Measurements from ENCODE around the gene MAP3K15.

The MAP3K15 gene

GRCh38 chrX:19517965-19518364 is 2.7 kb upstream of the MAP3K15 start:
- TF ChIP-seq REST (IDR thresholded peaks at IDR 0.05; ENCODE audit: insufficient read depth in 1 of 2, low read depth in 2 of 2, low read length in 2 of 2) = no peak
- no peak for TF ChIP-seq TAF1 (IDR thresholded peaks at IDR 0.05; ENCODE audit: borderline replicate concordance, insufficient read depth, low read length)
- no peak for TF ChIP-seq POLR2AphosphoS5 (IDR thresholded peaks at IDR 0.05; ENCODE audit: low read depth, low read length)
- no peak for TF ChIP-seq SIN3A (IDR thresholded peaks at IDR 0.05; ENCODE audit: borderline replicate concordance, insufficient read depth, low read length)
- TF ChIP-seq FOXP2 (optimal IDR thresholded peaks at IDR 0.05; ENCODE audit: borderline replicate concordance, extremely low read depth, extremely low read length, insufficient read depth) = no peak

GRCh38 chrX:19515615-19516105 is 352 bp upstream of the MAP3K15 start:
- TF ChIP-seq FOXP2 (optimal IDR thresholded peaks at IDR 0.05; ENCODE audit: borderline replicate concordance, extremely low read depth, extremely low read length, insufficient read depth) (no peak), REST (IDR thresholded peaks at IDR 0.05; ENCODE audit: insufficient read depth in 1 of 2, low read depth in 2 of 2, low read length in 2 of 2) (no peak), POLR2AphosphoS5 (IDR thresholded peaks at IDR 0.05; ENCODE audit: low read depth, low read length) (no peak), SIN3A (IDR thresholded peaks at IDR 0.05; ENCODE audit: borderline replicate concordance, insufficient read depth, low read length) (no peak), TAF1 (IDR thresholded peaks at IDR 0.05; ENCODE audit: borderline replicate concordance, insufficient read depth, low read length) (no peak)

GRCh38 chrX:19513383-19513782 is 1.9 kb downstream of the MAP3K15 start:
- TF ChIP-seq POLR2AphosphoS5 (IDR thresholded peaks at IDR 0.05; ENCODE audit: low read depth, low read length) (no peak), REST (IDR thresholded peaks at IDR 0.05; ENCODE audit: insufficient read depth in 1 of 2, low read depth in 2 of 2, low read length in 2 of 2) (no peak), TAF1 (IDR thresholded peaks at IDR 0.05; ENCODE audit: borderline replicate concordance, insufficient read depth, low read length) (no peak), SIN3A (IDR thresholded peaks at IDR 0.05; ENCODE audit: borderline replicate concordance, insufficient read depth, low read length) (no peak), FOXP2 (optimal IDR thresholded peaks at IDR 0.05; ENCODE audit: borderline replicate concordance, extremely low read depth, extremely low read length, insufficient read depth) (no peak)

GRCh38 chrX:19512961-19513360 is 2.3 kb downstream of the MAP3K15 start:
- TF ChIP-seq POLR2AphosphoS5 (IDR thresholded peaks at IDR 0.05; ENCODE audit: low read depth, low read length) (no peak), TAF1 (IDR thresholded peaks at IDR 0.05; ENCODE audit: borderline replicate concordance, insufficient read depth, low read length) (no peak), REST (IDR thresholded peaks at IDR 0.05; ENCODE audit: insufficient read depth in 1 of 2, low read depth in 2 of 2, low read length in 2 of 2) (no peak), FOXP2 (optimal IDR thresholded peaks at IDR 0.05; ENCODE audit: borderline replicate concordance, extremely low read depth, extremely low read length, insufficient read depth) (no peak), SIN3A (IDR thresholded peaks at IDR 0.05; ENCODE audit: borderline replicate concordance, insufficient read depth, low read length) (no peak)

- TF ChIP-seq FOXP2 (optimal IDR thresholded peaks at IDR 0.05; ENCODE audit: borderline replicate concordance, extremely low read depth, extremely low read length, insufficient read depth) (no peak), TAF1 (IDR thresholded peaks at IDR 0.05; ENCODE audit: borderline replicate concordance, insufficient read depth, low read length) (no peak), SIN3A (IDR thresholded peaks at IDR 0.05; ENCODE audit: borderline replicate concordance, insufficient read depth, low read length) (no peak), REST (IDR thresholded peaks at IDR 0.05; ENCODE audit: insufficient read depth in 1 of 2, low read depth in 2 of 2, low read length in 2 of 2) (no peak), POLR2AphosphoS5 (IDR thresholded peaks at IDR 0.05; ENCODE audit: low read depth, low read length) (no peak)
These were observed 2.9 kb downstream of the MAP3K15 start for GRCh38 chrX:19512359-19512758.
